ENCODE data around the gene SCD5.

Gene SCD5

GRCh38 chr4:82697561-82697960 is 101.0 kb downstream of the SCD5 start:
- in situ Hi-C loops (cut with MboI; ENCODE audit: low sequenced_read_pairs), result no loop called here

GRCh38 chr4:82696117-82696860 is 102.3 kb downstream of the SCD5 start:
- in situ Hi-C loops (cut with MboI; ENCODE audit: low sequenced_read_pairs), result no loop called here

- in situ Hi-C loops (cut with MboI; ENCODE audit: low sequenced_read_pairs), result no loop called here
These were observed 103.7 kb downstream of the SCD5 start for GRCh38 chr4:82694892-82695291.

- in situ Hi-C loops (cut with MboI; ENCODE audit: low sequenced_read_pairs), result no loop called here
These were observed 104.5 kb downstream of the SCD5 start for GRCh38 chr4:82694046-82694445.

- in situ Hi-C loops (cut with MboI; ENCODE audit: low sequenced_read_pairs), result no loop called here
These were observed 106.4 kb downstream of the SCD5 start for GRCh38 chr4:82692101-82692780.

- in situ Hi-C loops (cut with MboI; ENCODE audit: low sequenced_read_pairs), result no loop called here
These were observed 107.2 kb downstream of the SCD5 start for GRCh38 chr4:82691431-82691830.

GRCh38 chr4:82688091-82688795 is 110.4 kb downstream of the SCD5 start:
- in situ Hi-C loops (cut with MboI; ENCODE audit: low sequenced_read_pairs), result no loop called here

- in situ Hi-C loops (cut with MboI; ENCODE audit: low sequenced_read_pairs), result no loop called here
These were observed 111.1 kb downstream of the SCD5 start for GRCh38 chr4:82687531-82687930.

- in situ Hi-C loops (cut with MboI; ENCODE audit: low sequenced_read_pairs), result no loop called here
These were observed 116.8 kb downstream of the SCD5 start for GRCh38 chr4:82681754-82682153.

- in situ Hi-C loops (cut with MboI; ENCODE audit: low sequenced_read_pairs), result no loop called here
These were observed 117.8 kb downstream of the SCD5 start for GRCh38 chr4:82680834-82681233.

GRCh38 chr4:82679531-82679930 is 119.1 kb downstream of the SCD5 start:
- in situ Hi-C loops (cut with MboI; ENCODE audit: low sequenced_read_pairs), result no loop called here

- in situ Hi-C loops (cut with MboI; ENCODE audit: low sequenced_read_pairs), result no loop called here
These were observed 120.5 kb downstream of the SCD5 start for GRCh38 chr4:82678051-82678450.

- in situ Hi-C loops (cut with MboI; ENCODE audit: low sequenced_read_pairs), result no loop called here
These were observed 121.3 kb downstream of the SCD5 start for GRCh38 chr4:82677327-82677726.

- in situ Hi-C loops (cut with MboI; ENCODE audit: low sequenced_read_pairs), result no loop called here
These were observed 130.7 kb downstream of the SCD5 start for GRCh38 chr4:82667761-82668480.

GRCh38 chr4:82666970-82667665 is 131.5 kb downstream of the SCD5 start:
- in situ Hi-C loops (cut with MboI; ENCODE audit: low sequenced_read_pairs), result no loop called here

- in situ Hi-C loops (cut with MboI; ENCODE audit: low sequenced_read_pairs), result no loop called here
These were observed 137.2 kb downstream of the SCD5 start for GRCh38 chr4:82661181-82661992.

- in situ Hi-C loops (cut with MboI; ENCODE audit: low sequenced_read_pairs), result no loop called here
These were observed 146.5 kb downstream of the SCD5 start for GRCh38 chr4:82652062-82652461.

GRCh38 chr4:82650868-82651267 is 147.7 kb downstream of the SCD5 start:
- in situ Hi-C loops (cut with MboI; ENCODE audit: low sequenced_read_pairs), result no loop called here

- in situ Hi-C loops (cut with MboI; ENCODE audit: low sequenced_read_pairs), result no loop called here
These were observed 150.2 kb downstream of the SCD5 start for GRCh38 chr4:82648356-82648755.
